Sigmoid colon (tissue), 7 donors: ENCODE measurements around the gene DIP2C. TPM values are rescaled to one million over a fixed set of nuclear protein-coding genes. Genes with fewer than 3 reads are reported as not detected.

ENCODE experiments used
- DNase-seq: peaks from one replicate; pipeline ENCODE4 v3.0.0-alpha.2; 2019
- H3K27ac ChIP-seq, 4 donors: fragments of 200-600 bp; sonication (generic); one replicate each; pipeline ENCODE4 v1.5.1; 2016 to 2019; ENCODE audit warnings: mild to moderate bottlenecking in 1 of 4
- H3K27me3 ChIP-seq, 3 donors: fragments of 200-600 bp; sonication (generic); one replicate each; pipeline ENCODE4 v1.5.1; 2019; ENCODE audit warnings: mild to moderate bottlenecking in 1 of 3
- H3K36me3 ChIP-seq, 4 donors: fragments of 200-600 bp; sonication (generic); one replicate each; pipeline ENCODE4 v1.5.1; 2016 to 2019
- H3K4me1 ChIP-seq, 4 donors: fragments of 200-600 bp; sonication (generic); one replicate each; pipeline ENCODE4 v1.5.1; 2017 to 2019
- H3K4me3 ChIP-seq, 4 donors: fragments of 200-600 bp; sonication (generic); one replicate each; pipeline ENCODE4 v1.5.1; 2017 to 2019; ENCODE audit warnings: mild to moderate bottlenecking in 2 of 4, moderate library complexity in 1 of 4
- H3K9me3 ChIP-seq, 4 donors: fragments of 200-600 bp in 3 of 4; sonication (generic) in 3 of 4; one replicate each; pipeline versions ENCODE4 v1.5.1 to v1.6.1; 2013 to 2019
- CTCF ChIP-seq, 4 experiments: fragments of 450-650 bp in 3 of 4; fragments of 200-600 bp in 1 of 4; IDR thresholded peaks; one replicate each; pipeline ENCODE4 v1.5.1; 2016 to 2019; ENCODE audit warnings: antibody characterized with exemption in 4 of 4, mild to moderate bottlenecking in 3 of 4, moderate library complexity in 2 of 4
- EP300 ChIP-seq, 4 donors: sonication (generic); formaldehyde crosslinking; IDR thresholded peaks; one replicate each; pipeline ENCODE4 v1.6.1; 2017; ENCODE audit warnings: antibody characterized with exemption in 4 of 4
- POLR2A ChIP-seq, 2 donors: fragments of 450-650 bp; IDR thresholded peaks; one replicate each; pipeline ENCODE4 v1.6.1; 2016; ENCODE audit warnings: antibody characterized with exemption in 2 of 2, mild to moderate bottlenecking in 2 of 2, moderate library complexity in 2 of 2
- POLR2AphosphoS5 ChIP-seq, 4 donors: sonication (generic); formaldehyde crosslinking; IDR thresholded peaks; one replicate each; pipeline ENCODE4 v1.6.1; 2017; ENCODE audit warnings: antibody characterized with exemption in 4 of 4
- WGBS, 2 donors: extraction: QIAGEN DNeasy Blood & Tissue Kit; methylation state at CpG; one replicate each; pipeline ENCODE4 v1.1.7; 2013; 5-methylcytosine and 5-hydroxymethylcytosine counted together
- intact Hi-C: fragments of 100-400 bp; cut with DNase I; formaldehyde crosslinking; loops from one replicate; pipeline ENCODE4 v1.15.1; 2023
- polyA plus RNA-seq, 3 donors: library from polyadenylated mRNA; stranded (reverse); fragments of 200-250 nt; gene quantifications; one replicate each; pipeline ENCODE4 v1.2.3, GENCODE V29; 2013
- total RNA-seq, 4 donors: library from RNA; depleted of rRNA; stranded (reverse); fragments of >200 nt; gene quantifications; one replicate each; pipeline ENCODE4 v1.1.0, GENCODE V29; 2016
- donor health status: healthy with polysubstance abuse.
- donor health status: Bipolar disorder and iron deficiency.
- donor health status: healthy.

Gene DIP2C
- total and polyA plus RNA-seq, 7 donors = 1.8 to 67.9 (median 42.1) TPM

DNA sequence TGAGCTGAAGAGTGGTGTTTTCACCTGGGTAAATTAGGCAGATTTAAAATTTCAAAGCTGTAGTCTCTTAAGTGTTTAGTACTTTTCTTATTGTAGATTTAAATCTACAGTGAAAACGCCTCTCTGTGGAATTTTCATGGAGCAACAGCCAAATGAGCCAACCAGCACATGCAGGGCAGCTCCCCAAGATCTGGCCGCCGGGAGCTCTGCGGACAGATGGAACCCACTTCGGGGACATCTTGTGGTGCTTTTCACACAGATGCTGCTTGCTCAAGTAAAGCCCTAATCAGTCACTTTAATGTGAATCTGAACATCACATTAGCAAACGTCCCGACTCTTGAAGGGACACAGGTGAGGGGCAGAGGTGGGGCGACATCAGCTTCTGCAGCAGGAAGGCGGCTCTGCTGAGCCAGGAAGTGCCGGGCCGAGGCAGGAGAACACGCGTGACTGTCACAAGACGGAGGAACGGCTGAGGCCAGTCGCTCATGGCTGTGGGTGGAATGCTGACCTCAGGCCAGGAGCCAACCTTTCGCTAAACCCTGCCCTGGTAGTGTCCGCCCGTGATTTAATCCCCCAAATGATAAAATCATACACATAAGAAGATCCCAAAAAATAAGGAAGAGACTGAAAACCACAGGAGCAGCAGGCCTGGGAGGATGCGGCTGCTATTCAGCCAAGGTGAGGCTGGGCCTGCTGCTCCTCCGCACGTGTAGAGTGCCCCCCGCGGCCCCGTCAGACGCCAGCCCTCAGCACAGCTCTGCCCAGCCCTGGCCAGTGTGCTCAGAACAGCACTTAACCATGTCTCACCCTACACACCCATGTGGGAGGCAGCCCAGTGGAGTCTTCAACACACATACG, 297.4 kb downstream of the DIP2C start:
- Histone ChIP-seq H3K9me3 (no peaks in the 10 kb centered on the region), H3K27me3 (no peaks in the 10 kb centered on the region), H3K4me1 (peaks cover 0 to 38% (median 26%) of the 10 kb centered on the region in 4 donors), H3K36me3 (peaks cover 3 to 38% (median 18%) of the 10 kb centered on the region in 4 donors), H3K4me3 (no peak overlapping the region), H3K27ac (no peak overlapping the region)
- intact Hi-C loops = no loop called here
- 92 to 95% methylated on average over 27 of the region's 27 CpGs for WGBS, 2 donors
- TF ChIP-seq POLR2A (IDR thresholded peaks at IDR 0.05) (no peak), EP300 (IDR thresholded peaks at IDR 0.05) (no peak), POLR2AphosphoS5 (IDR thresholded peaks at IDR 0.05) (no peak), CTCF (IDR thresholded peaks at IDR 0.05) (no peak)
- peak; percentile 60 for DNase-seq

- DNase-seq = peak; percentile 67
- no peaks in the 10 kb centered on the region for H3K27me3 ChIP-seq
- TF ChIP-seq POLR2A (IDR thresholded peaks at IDR 0.05) (no peak), CTCF (IDR thresholded peaks at IDR 0.05) (no peak), POLR2AphosphoS5 (IDR thresholded peaks at IDR 0.05) (no peak), EP300 (IDR thresholded peaks at IDR 0.05) (no peak)
- peaks cover 0 to 30% (median 18%) of the 10 kb centered on the region in 4 donors for H3K4me1 ChIP-seq
- 75 to 81% methylated on average over 9 of the region's 9 CpGs for WGBS, 2 donors
- no peak overlapping the region for H3K4me3 ChIP-seq
- H3K27ac ChIP-seq = no peak overlapping the region
- peaks cover 8 to 46% (median 18%) of the 10 kb centered on the region in 4 donors for H3K36me3 ChIP-seq
- no peaks in the 10 kb centered on the region for H3K9me3 ChIP-seq
- intact Hi-C loops = no loop called here
These were observed 298.2 kb downstream of the DIP2C start for GRCh38 chr10:391305-391704.

DNA sequence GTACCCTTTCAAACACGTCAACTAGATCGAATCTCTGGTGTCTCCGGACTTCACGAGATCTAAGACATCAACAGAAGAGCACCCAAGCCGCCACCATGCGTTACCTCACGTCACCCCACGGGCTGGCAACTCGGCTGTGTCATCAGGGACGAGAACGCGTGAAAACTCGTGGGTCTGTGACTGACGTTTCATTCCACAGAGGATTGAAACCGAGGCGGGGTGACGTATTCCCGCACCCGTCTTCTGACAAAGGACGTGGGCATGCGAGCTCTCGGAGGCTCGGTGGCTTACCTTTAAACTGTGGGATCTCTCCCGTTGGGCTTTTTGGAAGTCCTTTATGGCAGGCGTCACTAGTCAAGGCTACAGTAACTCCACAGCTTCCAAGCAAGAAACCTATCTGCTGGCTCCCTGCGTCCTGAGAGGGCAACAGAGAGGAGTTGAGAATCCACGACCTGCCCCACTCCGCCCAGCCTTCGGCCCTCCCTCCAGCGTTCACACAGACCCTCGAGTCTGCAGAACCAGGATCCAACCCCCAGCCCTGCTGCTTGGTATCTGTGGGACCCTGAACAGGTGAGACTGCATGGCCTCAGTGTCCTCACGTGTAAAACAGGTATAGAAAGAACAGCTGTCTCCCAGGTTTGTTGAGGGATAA, 298.9 kb downstream of the DIP2C start:
- Histone ChIP-seq H3K4me3 (no peak overlapping the region), H3K27me3 (no peaks in the 10 kb centered on the region), H3K9me3 (no peaks in the 10 kb centered on the region), H3K4me1 (peaks cover 0 to 23% (median 11%) of the 10 kb centered on the region in 4 donors), H3K36me3 (peaks cover 8 to 53% (median 18%) of the 10 kb centered on the region in 4 donors), H3K27ac (peak overlapping the region in 2 of 4 donors; percentile 20 to 22)
- 93 to 94% methylated on average over 32 of the region's 32 CpGs for WGBS, 2 donors
- DNase-seq = peak; percentile 66
- intact Hi-C loops = no loop called here
- no peak for TF ChIP-seq EP300 (IDR thresholded peaks at IDR 0.05)
- TF ChIP-seq CTCF (IDR thresholded peaks at IDR 0.05) = no peak
- TF ChIP-seq POLR2A (IDR thresholded peaks at IDR 0.05) = no peak
- no peak for TF ChIP-seq POLR2AphosphoS5 (IDR thresholded peaks at IDR 0.05)

DNA sequence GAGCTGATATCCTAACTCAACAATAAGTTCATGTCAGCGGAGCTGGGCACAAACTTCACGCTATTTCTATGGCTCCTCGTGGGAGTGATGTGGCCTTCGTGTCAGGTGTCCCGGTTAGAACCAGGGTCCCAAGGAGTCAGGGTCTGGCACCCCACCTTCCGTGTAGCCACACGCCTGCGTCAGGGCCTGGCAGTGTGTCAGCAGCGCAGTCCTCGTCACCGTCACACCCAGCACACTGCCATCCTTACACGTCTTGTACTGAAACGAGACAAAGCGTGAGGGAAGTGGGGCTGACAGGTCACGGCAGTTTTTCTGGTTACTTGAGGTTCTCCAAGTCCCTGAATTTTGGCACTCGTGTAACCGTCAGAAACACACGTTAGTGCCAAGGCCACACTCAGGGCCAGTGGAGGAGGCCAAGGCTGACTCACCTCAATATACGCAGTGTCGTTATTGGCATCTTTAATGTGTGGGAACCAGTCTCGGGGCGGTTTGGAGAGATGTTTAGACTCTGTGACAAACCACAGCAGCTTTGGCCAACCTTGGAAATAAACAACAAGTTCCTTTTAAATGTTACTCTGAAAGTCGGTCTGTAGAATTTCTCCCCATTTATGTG, 299.5 kb downstream of the DIP2C start:
- DNase-seq = peak; percentile 65
- peaks cover 0 to 17% (median 6%) of the 10 kb centered on the region in 4 donors for H3K4me1 ChIP-seq
- no peak overlapping the region for H3K4me3 ChIP-seq
- no peaks in the 10 kb centered on the region for H3K27me3 ChIP-seq
- peaks cover 8 to 60% (median 21%) of the 10 kb centered on the region in 4 donors for H3K36me3 ChIP-seq
- intact Hi-C loops = no loop called here
- whole genome bisulfite sequencing, 2 donors = 95% methylated on average over 23 of the region's 23 CpGs
- TF ChIP-seq EP300 (IDR thresholded peaks at IDR 0.05) = no peak
- no peak for TF ChIP-seq CTCF (IDR thresholded peaks at IDR 0.05)
- TF ChIP-seq POLR2AphosphoS5 (IDR thresholded peaks at IDR 0.05) = peak in 1 of 4 donors; percentile 7
- no peak for TF ChIP-seq POLR2A (IDR thresholded peaks at IDR 0.05)
- peak overlapping the region in 1 of 4 donors; percentile 22 for H3K27ac ChIP-seq
- H3K9me3 ChIP-seq = no peaks in the 10 kb centered on the region
